Mesodermal cell (in vitro differentiated cells): ENCODE results near the gene TANGO6.

Experiments
- H3K27ac ChIP-seq: 2 replicates; pipeline ENCODE4 v1.7.0; 2013; ENCODE audit warnings: mild to moderate bottlenecking, low read depth, low read length, moderate library complexity; ENCODE audit not compliant: severe bottlenecking
- H3K36me3 ChIP-seq: 2 replicates; pipeline ENCODE4 v1.7.1; 2013; ENCODE audit warnings: mild to moderate bottlenecking, low read length, moderate library complexity; ENCODE audit not compliant: control insufficient read depth, insufficient read depth
- H3K4me1 ChIP-seq: one replicate; pipeline ENCODE4 v1.7.1; 2013; ENCODE audit warnings: mild to moderate bottlenecking, low read length; ENCODE audit not compliant: insufficient read depth, control insufficient read depth, poor library complexity, severe bottlenecking
- H3K4me3 ChIP-seq: 2 replicates; pipeline ENCODE4 v1.7.0; 2013; ENCODE audit warnings: low read length, control low read depth, mild to moderate bottlenecking; ENCODE audit not compliant: insufficient read depth, poor library complexity, severe bottlenecking; ENCODE audit errors: extremely low read depth
- H3K9me3 ChIP-seq: 2 replicates; pipeline ENCODE4 v1.7.1; 2013; ENCODE audit warnings: mild to moderate bottlenecking, low read length, moderate library complexity; ENCODE audit not compliant: control insufficient read depth
- WGBS, 2 experiments: methylation state at CpG; one replicate each; pipeline ENCODE4 v1.1.5; 2013; ENCODE audit warnings: missing lambda C conversion rate in 2 of 2; ENCODE audit not compliant: insufficient coverage in 2 of 2; 5-methylcytosine and 5-hydroxymethylcytosine counted together

Gene TANGO6

GRCh38 chr16:68889508-68890150 is 46.3 kb downstream of the TANGO6 start:
- WGBS, 2 experiments, result 87 to 95% methylated on average over 2 to 3 of the region's 3 CpGs

GRCh38 chr16:68892214-68892613 is 48.9 kb downstream of the TANGO6 start:
- Histone ChIP-seq H3K4me3 (no peak overlapping the region), H3K4me1 (no peaks in the 10 kb centered on the region), H3K9me3 (no peaks in the 10 kb centered on the region), H3K36me3 (no peaks in the 10 kb centered on the region), H3K27ac (no peak overlapping the region)
- WGBS, 2 experiments, result 91 to 95% methylated on average over 5 of the region's 8 CpGs

More at GRCh38 chr16:68889508-68890150, 46.3 kb downstream of the TANGO6 start:
- Histone ChIP-seq H3K36me3 (no peaks in the 10 kb centered on the region), H3K27ac (no peak overlapping the region), H3K4me3 (no peak overlapping the region), H3K9me3 (no peaks in the 10 kb centered on the region), H3K4me1 (no peaks in the 10 kb centered on the region)

GRCh38 chr16:68892898-68893297 is 49.6 kb downstream of the TANGO6 start:
- WGBS, 2 experiments, result 100% methylated on average over 1 to 2 of the region's 2 CpGs

GRCh38 chr16:68893710-68894705 is 50.7 kb downstream of the TANGO6 start:
- 83 to 93% methylated on average over 4 to 6 of the region's 11 CpGs for WGBS, 2 experiments
- Histone ChIP-seq H3K27ac (no peak overlapping the region), H3K4me3 (no peak overlapping the region)

More at GRCh38 chr16:68892898-68893297, 49.6 kb downstream of the TANGO6 start:
- no peaks in the 10 kb centered on the region for H3K4me1 ChIP-seq
- no peaks in the 10 kb centered on the region for H3K9me3 ChIP-seq
- no peak overlapping the region for H3K27ac ChIP-seq
- H3K4me3 ChIP-seq, result no peak overlapping the region
- no peaks in the 10 kb centered on the region for H3K36me3 ChIP-seq

GRCh38 chr16:68894714-68895113 is 51.4 kb downstream of the TANGO6 start:
- H3K4me1 ChIP-seq, result peaks cover 5% of the 10 kb centered on the region
- H3K27ac ChIP-seq, result no peak overlapping the region
- 100% methylated on average over 1 of the region's 5 CpGs for whole genome bisulfite sequencing, 2 experiments
- no peaks in the 10 kb centered on the region for H3K9me3 ChIP-seq
- no peaks in the 10 kb centered on the region for H3K36me3 ChIP-seq
- H3K4me3 ChIP-seq, result no peak overlapping the region

More at GRCh38 chr16:68893710-68894705, 50.7 kb downstream of the TANGO6 start:
- Histone ChIP-seq H3K36me3 (no peaks in the 10 kb centered on the region), H3K4me1 (peaks cover 5% of the 10 kb centered on the region), H3K9me3 (no peaks in the 10 kb centered on the region)

DNA sequence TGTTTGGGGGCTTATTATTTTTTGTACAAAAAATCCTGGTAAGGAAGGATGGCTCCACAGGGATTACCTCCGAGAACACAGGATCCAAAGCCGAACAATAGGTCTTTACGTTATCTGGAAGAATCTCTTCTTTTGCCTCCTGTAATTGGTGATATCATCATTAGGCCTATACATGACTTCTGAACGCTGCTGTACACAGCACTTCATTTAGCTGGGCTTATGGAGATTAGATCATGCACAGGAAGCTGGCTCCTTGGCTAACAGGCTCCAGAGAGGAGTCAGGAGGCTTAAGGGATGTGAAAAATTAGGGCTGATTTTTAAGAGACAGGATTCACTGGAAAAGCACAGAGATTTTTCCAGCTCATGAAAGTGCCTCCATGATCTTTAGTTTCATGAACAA is 54.7 kb downstream of the TANGO6 start:
- 93 to 100% methylated on average over 2 to 4 of the region's 4 CpGs for WGBS, 2 experiments
- Histone ChIP-seq H3K4me3 (no peak overlapping the region), H3K27ac (no peak overlapping the region), H3K36me3 (no peaks in the 10 kb centered on the region), H3K9me3 (no peaks in the 10 kb centered on the region), H3K4me1 (peaks cover 5% of the 10 kb centered on the region)

DNA sequence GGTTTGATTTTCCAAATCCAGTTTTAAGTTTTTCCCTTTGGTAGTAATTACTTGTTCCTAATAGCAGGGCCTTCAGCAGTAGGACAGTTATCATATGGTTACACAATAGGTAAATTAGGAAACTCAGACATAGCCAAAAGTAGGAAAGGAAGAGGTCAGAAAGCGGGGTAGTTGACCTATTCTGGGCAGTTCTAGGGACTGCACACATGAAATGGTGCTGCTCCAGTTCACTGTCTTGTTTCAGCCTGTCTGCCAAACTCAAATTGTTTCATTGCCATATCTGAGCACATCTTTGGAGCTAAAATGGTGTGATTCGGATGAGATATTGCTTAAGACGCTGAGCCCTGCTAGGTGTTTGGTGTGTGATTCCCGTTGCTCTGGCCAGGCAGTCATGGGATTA is 56.7 kb downstream of the TANGO6 start:
- no peaks in the 10 kb centered on the region for H3K36me3 ChIP-seq
- 82 to 100% methylated on average over 1 to 4 of the region's 4 CpGs for WGBS, 2 experiments
- no peak overlapping the region for H3K4me3 ChIP-seq
- no peaks in the 10 kb centered on the region for H3K9me3 ChIP-seq
- no peak overlapping the region for H3K27ac ChIP-seq
- peaks cover 5% of the 10 kb centered on the region for H3K4me1 ChIP-seq

GRCh38 chr16:68902003-68902968 is 59.0 kb downstream of the TANGO6 start:
- 33 to 72% methylated on average over 2 to 4 of the region's 5 CpGs for WGBS, 2 experiments
- Histone ChIP-seq H3K9me3 (no peaks in the 10 kb centered on the region), H3K27ac (no peak overlapping the region), H3K36me3 (no peaks in the 10 kb centered on the region), H3K4me3 (no peak overlapping the region), H3K4me1 (peaks cover 5% of the 10 kb centered on the region)

DNA sequence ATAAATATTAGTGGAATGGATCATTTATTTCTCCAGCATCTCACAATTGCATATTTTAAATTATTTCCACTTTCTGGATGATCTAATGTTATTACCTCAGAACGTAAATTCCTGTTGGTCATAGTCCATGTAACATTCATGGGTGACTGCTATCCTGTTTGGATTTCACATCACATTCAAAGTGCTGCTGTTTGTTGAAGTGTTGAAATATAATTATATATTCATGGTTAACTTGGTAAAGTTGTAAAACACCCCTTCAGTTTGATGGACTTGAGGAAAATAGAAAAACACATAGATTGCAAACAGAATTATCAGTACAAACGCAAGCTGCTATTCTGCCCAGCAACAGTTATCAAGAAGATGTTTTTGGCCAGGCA is 59.6 kb downstream of the TANGO6 start:
- peaks cover 5% of the 10 kb centered on the region for H3K4me1 ChIP-seq
- no peaks in the 10 kb centered on the region for H3K36me3 ChIP-seq
- H3K9me3 ChIP-seq, result no peaks in the 10 kb centered on the region
- H3K4me3 ChIP-seq, result no peak overlapping the region
- H3K27ac ChIP-seq, result no peak overlapping the region
- WGBS, 2 experiments, result 96 to 100% methylated on average over 1 to 2 of the region's 2 CpGs

- no peaks in the 10 kb centered on the region for H3K4me1 ChIP-seq
- no peak overlapping the region for H3K27ac ChIP-seq
- H3K9me3 ChIP-seq, result no peaks in the 10 kb centered on the region
- no peak overlapping the region for H3K4me3 ChIP-seq
- H3K36me3 ChIP-seq, result peaks cover 3% of the 10 kb centered on the region
- WGBS, 2 experiments, result 83% methylated on average over 2 of the region's 3 CpGs; no CpG with 5 or more reads in 1 of the 2 experiments
Measured at GRCh38 chr16:68907297-68907696, 64.0 kb downstream of the TANGO6 start.
